GM10847 (cell line): ENCODE results near the gene HSPG2.

Experiments
- POLR2A ChIP-seq: IDR thresholded peaks from 2 replicates; pipeline ENCODE4 v1.6.1; 2011; ENCODE audit not compliant: insufficient read length; ENCODE audit errors: extremely low read depth

The HSPG2 gene

DNA sequence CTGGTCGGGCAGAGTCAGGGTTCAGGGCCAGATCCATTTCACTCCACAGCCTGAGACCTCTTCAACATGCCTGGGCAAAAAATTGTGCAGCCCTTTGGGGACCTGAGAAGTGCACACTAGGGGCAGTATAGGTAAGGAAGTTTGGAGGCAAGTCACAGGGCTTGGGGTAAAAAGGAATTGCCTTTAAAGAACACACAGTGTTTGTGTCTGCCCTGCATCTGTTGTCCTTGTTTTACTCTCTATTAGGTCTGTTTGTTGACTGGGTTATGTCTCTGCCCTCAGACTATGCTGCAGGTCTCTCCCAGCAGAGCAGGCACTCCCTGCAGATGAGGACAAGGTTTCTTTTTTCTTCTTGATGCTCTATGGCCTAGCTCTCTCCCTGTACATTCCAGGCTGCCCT is 103.0 kb downstream of the HSPG2 start:
- no peak for TF ChIP-seq POLR2A

DNA sequence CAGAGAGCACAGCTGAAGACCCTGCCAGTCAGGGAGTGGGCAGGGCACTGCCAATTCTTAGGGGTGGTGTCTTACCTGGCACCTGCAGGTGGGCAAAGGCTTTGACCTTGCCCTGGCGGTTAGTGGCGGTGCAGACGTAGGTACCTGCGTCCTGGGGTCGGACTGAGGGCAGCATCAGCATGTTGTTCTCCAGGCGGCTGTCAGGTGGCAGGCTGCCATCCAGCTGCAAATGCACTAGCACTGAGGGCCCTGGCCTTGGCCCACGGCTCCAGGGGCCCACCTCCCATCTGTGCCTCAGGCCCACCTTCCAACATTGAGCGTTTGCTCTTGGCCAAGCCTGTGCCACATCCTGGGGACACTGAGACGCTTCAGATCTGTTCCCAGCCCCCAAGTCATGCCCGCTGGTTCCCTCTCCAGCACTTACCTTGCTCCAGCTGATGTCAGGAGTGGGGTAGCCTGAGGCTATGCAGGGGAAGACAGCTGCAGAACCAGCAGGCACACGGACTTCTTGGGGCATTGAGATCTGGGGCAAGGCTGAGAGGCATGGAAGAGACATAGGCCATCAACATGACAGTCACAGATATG is 103.6 kb downstream of the HSPG2 start:
- TF ChIP-seq POLR2A = no peak

- TF ChIP-seq POLR2A = no peak
Measured at GRCh38 chr1:21831454-21831970, 105.6 kb downstream of the HSPG2 start.

DNA sequence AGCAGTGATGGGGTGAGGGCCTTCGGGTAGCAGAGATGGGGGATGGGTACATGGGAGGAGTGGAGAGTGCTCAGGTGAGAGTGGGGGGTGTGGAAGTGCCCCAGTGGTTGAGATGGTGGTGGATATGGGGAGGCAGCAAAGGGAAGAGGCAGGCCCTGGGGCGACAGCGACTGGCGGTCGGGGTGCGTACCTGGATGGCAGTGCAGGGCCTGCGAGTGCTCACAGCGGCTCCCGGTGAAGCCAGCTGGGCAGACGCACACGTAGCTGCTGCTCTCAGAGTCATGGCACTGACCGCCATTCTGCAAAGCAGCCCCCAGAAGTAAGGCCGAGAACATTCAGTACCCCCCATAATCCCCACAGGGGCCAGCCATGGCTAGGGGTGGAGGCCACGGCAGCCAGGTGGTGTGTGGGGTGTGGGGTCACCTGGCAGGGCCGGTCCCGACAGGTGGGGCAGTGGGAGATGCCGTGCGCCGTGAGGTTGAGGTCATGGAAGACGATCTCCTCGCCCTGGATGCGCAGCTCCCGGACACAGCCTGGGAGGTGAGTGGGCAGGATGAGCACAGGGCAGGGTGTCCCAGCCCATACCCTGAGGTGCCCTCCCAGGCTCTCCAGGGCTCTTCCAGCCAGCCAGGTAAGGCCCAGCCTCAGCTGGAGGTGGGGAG is 106.2 kb downstream of the HSPG2 start:
- no peak for TF ChIP-seq POLR2A

- no peak for TF ChIP-seq POLR2A
Measured at GRCh38 chr1:21829294-21829693, 107.8 kb downstream of the HSPG2 start.

GRCh38 chr1:21828506-21829210 is 108.5 kb downstream of the HSPG2 start:
- no peak for TF ChIP-seq POLR2A

GRCh38 chr1:21828075-21828474 is 109.0 kb downstream of the HSPG2 start:
- TF ChIP-seq POLR2A = no peak

- TF ChIP-seq POLR2A = no peak
Measured at GRCh38 chr1:21827141-21827679, 109.9 kb downstream of the HSPG2 start.

GRCh38 chr1:21825393-21825792 is 111.7 kb downstream of the HSPG2 start:
- no peak for TF ChIP-seq POLR2A

GRCh38 chr1:21824926-21825325 is 112.2 kb downstream of the HSPG2 start:
- no peak for TF ChIP-seq POLR2A

- no peak for TF ChIP-seq POLR2A
Measured at GRCh38 chr1:21823980-21824702, 113.0 kb downstream of the HSPG2 start.

DNA sequence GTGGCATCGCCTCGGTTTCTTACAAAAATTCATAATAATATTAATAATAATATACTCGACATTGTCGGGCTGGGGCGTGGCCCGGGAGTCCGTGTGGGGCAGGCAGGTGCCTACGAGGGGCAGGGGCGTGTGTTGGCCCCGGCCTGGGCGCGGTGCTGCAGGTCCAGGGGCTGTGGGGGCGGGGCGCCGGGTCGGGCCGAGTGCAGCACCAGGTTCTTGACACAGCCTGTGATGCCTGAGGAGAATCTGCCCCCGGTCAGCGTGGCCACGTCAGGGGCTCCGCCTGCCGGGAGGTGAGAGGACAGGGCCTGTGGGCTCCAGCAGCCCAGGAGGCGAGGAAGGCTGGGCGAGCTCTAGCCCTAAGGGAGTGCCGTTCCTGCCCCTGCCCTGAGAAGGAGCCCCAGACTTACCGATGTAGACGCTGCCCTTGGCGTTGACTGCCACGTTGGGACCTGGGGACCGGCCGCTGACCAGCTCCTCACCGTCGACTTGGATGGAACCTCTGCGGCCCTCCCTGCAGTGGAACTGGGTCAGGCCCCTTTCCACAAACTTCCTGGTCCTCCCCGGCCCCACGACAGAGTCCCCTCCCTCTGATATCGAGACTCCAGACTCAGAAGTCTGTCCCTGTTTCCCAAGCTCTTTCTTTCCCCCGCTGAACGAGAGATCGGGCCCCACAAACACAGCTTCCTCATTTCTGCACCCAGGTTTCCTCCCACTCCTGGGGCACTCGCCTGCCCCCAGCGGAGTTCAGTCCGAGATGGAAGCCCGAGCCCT is 113.7 kb downstream of the HSPG2 start:
- no peak for TF ChIP-seq POLR2A

DNA sequence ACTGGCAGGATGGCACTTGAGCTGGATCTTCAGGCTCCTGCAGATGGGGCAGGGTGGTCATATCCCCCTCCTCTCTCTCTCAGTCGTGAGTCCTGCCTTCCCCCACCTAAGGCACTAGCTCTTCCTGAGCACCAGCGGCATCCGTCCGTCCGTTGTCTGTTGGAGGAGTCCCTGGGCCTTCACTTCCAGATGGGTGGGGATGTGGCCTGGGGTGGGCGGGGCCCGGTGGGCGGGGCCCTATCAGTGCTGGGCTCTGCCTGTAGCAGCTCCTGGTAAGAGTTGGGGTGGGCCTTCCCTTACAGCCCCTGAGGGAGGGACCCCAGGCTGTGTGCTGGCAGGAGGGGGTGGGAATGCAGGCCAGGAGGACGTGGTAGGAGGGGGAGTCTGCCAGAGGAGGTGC is 114.8 kb downstream of the HSPG2 start:
- no peak for TF ChIP-seq POLR2A

GRCh38 chr1:21821385-21822019 is 115.6 kb downstream of the HSPG2 start:
- TF ChIP-seq POLR2A = no peak
